ENCODE results near the gene CAMSAP2. TPM values are rescaled to one million over a fixed set of nuclear protein-coding genes. Genes with fewer than 3 reads are reported as not detected.

Gene CAMSAP2
- total and polyA plus RNA-seq, 2 donors (not counting 3 experiments of a cell fraction or from before 2014, with no cell fraction given): 6.7 to 45.5 TPM

- no peak for TF ChIP-seq MAX (IDR thresholded peaks at IDR 0.05; ENCODE audit: insufficient read depth, insufficient read length)
- TF ChIP-seq CTCF (IDR thresholded peaks at IDR 0.05; ENCODE audit: extremely low read depth in 1 of 2, insufficient read depth in 1 of 2, low read depth in 1 of 2, low read length in 2 of 2): no peak
- TF ChIP-seq GATA2 (IDR thresholded peaks at IDR 0.05; ENCODE audit: insufficient read depth, insufficient read length, low read depth, low read length): no peak
- TF ChIP-seq POLR2AphosphoS5 (IDR thresholded peaks at IDR 0.05; ENCODE audit: insufficient read depth, low read depth, low read length): no peak
- TF ChIP-seq POLR2A (IDR thresholded peaks at IDR 0.05; ENCODE audit: low read depth, low read length): no peak
- TF ChIP-seq FOS (IDR thresholded peaks at IDR 0.05; ENCODE audit: borderline replicate concordance, insufficient read depth, low read length): no peak
- no peak for TF ChIP-seq MYC (IDR thresholded peaks at IDR 0.05; ENCODE audit: low read depth, low read length)
- TF ChIP-seq EZH2 (IDR thresholded peaks at IDR 0.05; ENCODE audit: borderline replicate concordance, low read depth, low read length, severe bottlenecking): no peak
- TF ChIP-seq JUN (IDR thresholded peaks at IDR 0.05; ENCODE audit: borderline replicate concordance, insufficient read depth, insufficient read length, low read depth): no peak
- ChIA-PET CTCF (no interaction called here), POLR2A (no interaction called here)
- H3K79me2 ChIP-seq (ENCODE audit: control insufficient read depth, insufficient read depth, low read length): no peaks in the 10 kb centered on the region
- no peaks in the 10 kb centered on the region for H3K4me1 ChIP-seq (ENCODE audit: control insufficient read depth, extremely low read depth, insufficient read depth, low read length)
- H3K9me1 ChIP-seq (replicated peaks; ENCODE audit: control insufficient read depth, extremely low read depth, insufficient read depth, low read length): no peaks in the 10 kb centered on the region
- BruUV-seq (replicated peaks): no TSS peak
- H3K36me3 ChIP-seq (ENCODE audit: control insufficient read depth in 2 of 2, extremely low read depth in 1 of 2, insufficient read depth in 2 of 2, low read length in 2 of 2): no peaks in the 10 kb centered on the region
- no peaks in the 10 kb centered on the region for H3K9me3 ChIP-seq (replicated peaks; ENCODE audit: control insufficient read depth, insufficient read depth, low read length)
- dilution Hi-C loops (cut with MboI; ENCODE audit: extremely low pct_ligation_motif_present, low sequenced_read_pairs): no loop called here
- no peak overlapping the region for H3K4me2 ChIP-seq (ENCODE audit: insufficient read depth, low read length)
- no peaks in the 10 kb centered on the region for H4K20me1 ChIP-seq (replicated peaks; ENCODE audit: control insufficient read depth, extremely low read depth, insufficient read depth, low read length)
- no peak overlapping the region for H3K9ac ChIP-seq (replicated peaks; ENCODE audit: extremely low read depth, insufficient read depth, low read length)
- H3K4me3 ChIP-seq (replicated peaks in 1 of 3; ENCODE audit: insufficient read depth in 1 of 3, low read depth in 1 of 3, low read length in 3 of 3): no peak overlapping the region
- H2AFZ ChIP-seq (ENCODE audit: low read depth, low read length): no peak overlapping the region
- DNase-seq (ENCODE audit: low read depth, low spot score): no peak
- H3K27ac ChIP-seq (ENCODE audit: insufficient read depth, low read depth, low read length): no peak overlapping the region
- intact Hi-C loops (cut with micrococcal nuclease): no loop called here
- no peak for FAIRE-seq
- H3K27me3 ChIP-seq (ENCODE audit: control insufficient read depth in 2 of 2, insufficient read depth in 2 of 2, low read length in 2 of 2): peaks cover 0 to 1% of the 10 kb centered on the region in 2 experiments
Observed at GRCh38 chr1:200706111-200706814, 32.4 kb upstream of the CAMSAP2 start.

Measured in endothelial cell of umbilical vein (primary cell).